Trophoblast cell (in vitro differentiated cells and primary cell): Measurements from ENCODE around the gene ADD2.

Experiments
- DNase-seq, 2 donors: peaks; one replicate each; pipeline ENCODE4 v3.0.0-alpha.2; 2016
- H2AFZ ChIP-seq: 2 replicates; pipeline ENCODE4 v1.6.1; 2013; ENCODE audit warnings: low read length, moderate library complexity, mild to moderate bottlenecking; ENCODE audit not compliant: insufficient read depth, poor library complexity
- H2AK5ac ChIP-seq: 2 replicates; pipeline ENCODE4 v1.6.1; 2013; ENCODE audit warnings: mild to moderate bottlenecking, low read length
- H2BK120ac ChIP-seq: 2 replicates; pipeline ENCODE4 v1.6.1; 2013; ENCODE audit warnings: low read length, mild to moderate bottlenecking, moderate library complexity; ENCODE audit not compliant: insufficient read depth, poor library complexity
- H2BK12ac ChIP-seq: 2 replicates; pipeline ENCODE4 v1.6.1; 2013; ENCODE audit warnings: mild to moderate bottlenecking, low read length, moderate library complexity
- H2BK5ac ChIP-seq: 2 replicates; pipeline ENCODE4 v1.6.1; 2013; ENCODE audit warnings: low read length, low read depth, moderate library complexity, mild to moderate bottlenecking; ENCODE audit not compliant: poor library complexity
- H3K14ac ChIP-seq: 2 replicates; pipeline ENCODE4 v1.6.1; 2013; ENCODE audit warnings: mild to moderate bottlenecking, low read length
- H3K18ac ChIP-seq: 2 replicates; pipeline ENCODE4 v1.6.1; 2013; ENCODE audit warnings: mild to moderate bottlenecking, low read length
- H3K23ac ChIP-seq: 2 replicates; pipeline ENCODE4 v1.6.1; 2013; ENCODE audit warnings: low read length
- H3K27ac ChIP-seq: 2 replicates; pipeline ENCODE4 v1.5.1; 2013; ENCODE audit warnings: low read depth, mild to moderate bottlenecking, inconsistent platforms, low read length, moderate library complexity
- H3K27me3 ChIP-seq: 2 replicates; pipeline ENCODE4 v1.6.1; 2013; ENCODE audit warnings: inconsistent platforms, mild to moderate bottlenecking, low read length, moderate library complexity; ENCODE audit not compliant: insufficient read depth
- H3K36me3 ChIP-seq, 2 experiments: 1 replicate in 1 of 2; 2 replicates in 1 of 2; pipeline ENCODE4 v1.6.1; 2013; ENCODE audit warnings: low read length in 2 of 2, mild to moderate bottlenecking in 2 of 2, moderate library complexity in 1 of 2; ENCODE audit not compliant: insufficient read depth in 2 of 2, control insufficient read depth in 1 of 2
- H3K4ac ChIP-seq: 2 replicates; pipeline ENCODE4 v1.6.1; 2013; ENCODE audit warnings: low read depth, mild to moderate bottlenecking, low read length, moderate library complexity
- H3K4me1 ChIP-seq, 2 experiments: 1 replicate in 1 of 2; 2 replicates in 1 of 2; pipeline ENCODE4 v1.6.1; 2013; ENCODE audit warnings: low read length in 2 of 2, mild to moderate bottlenecking in 2 of 2, moderate library complexity in 1 of 2; ENCODE audit not compliant: insufficient read depth in 2 of 2, control insufficient read depth in 1 of 2
- H3K4me2 ChIP-seq: 2 replicates; pipeline ENCODE4 v1.6.1; 2013; ENCODE audit warnings: inconsistent platforms, mild to moderate bottlenecking, low read length, moderate library complexity
- H3K4me3 ChIP-seq: 2 replicates; pipeline ENCODE4 v1.5.1; 2013; ENCODE audit warnings: mild to moderate bottlenecking, low read depth, low read length, inconsistent platforms
- H3K79me1 ChIP-seq: one replicate; pipeline ENCODE4 v1.6.1; 2013; ENCODE audit warnings: low read length
- H3K79me2 ChIP-seq: 2 replicates; pipeline ENCODE4 v1.6.1; 2013; ENCODE audit warnings: low read length, mild to moderate bottlenecking; ENCODE audit not compliant: control insufficient read depth, insufficient read depth, poor library complexity
- H3K9ac ChIP-seq: 2 replicates; pipeline ENCODE4 v1.6.1; 2013; ENCODE audit warnings: mild to moderate bottlenecking, low read length
- H3K9me3 ChIP-seq: 2 replicates; pipeline ENCODE4 v1.6.1; 2013; ENCODE audit warnings: low read depth, mild to moderate bottlenecking, control low read depth, inconsistent platforms, low read length; ENCODE audit not compliant: insufficient read depth
- H4K12ac ChIP-seq: 2 replicates; pipeline ENCODE4 v1.6.1; 2013; ENCODE audit warnings: low read depth, mild to moderate bottlenecking, low read length, moderate library complexity
- H4K8ac ChIP-seq: 2 replicates; pipeline ENCODE4 v1.6.1; 2013; ENCODE audit warnings: low read depth, mild to moderate bottlenecking, low read length, moderate library complexity
- H4K91ac ChIP-seq: one replicate; pipeline ENCODE4 v1.6.1; 2013; ENCODE audit warnings: low read depth, mild to moderate bottlenecking, low read length, moderate library complexity
- WGBS: extraction: QIAGEN DNeasy Blood & Tissue Kit; methylation state at CpG from one replicate; pipeline ENCODE4 v1.1.7; 2013; ENCODE audit warnings: missing lambda C conversion rate; ENCODE audit not compliant: insufficient read length, insufficient coverage; ENCODE audit errors: extremely low coverage; 5-methylcytosine and 5-hydroxymethylcytosine counted together

ADD2 gene

GRCh38 chr2:70715071-70715985 lies 52.7 kb downstream of the ADD2 start:
- Histone ChIP-seq H2BK5ac (no peak overlapping the region), H3K79me2 (no peaks in the 10 kb centered on the region), H3K27me3 (no peaks in the 10 kb centered on the region), H3K79me1 (no peaks in the 10 kb centered on the region), H3K4me3 (no peak overlapping the region), H2BK12ac (no peak overlapping the region), H3K18ac (no peak overlapping the region), H4K91ac (no peak overlapping the region), H3K4ac (no peak overlapping the region), H3K4me2 (no peak overlapping the region), H3K36me3 (no peaks in the 10 kb centered on the region), H2AFZ (no peak overlapping the region), H3K4me1 (no peaks in the 10 kb centered on the region), H3K14ac (no peak overlapping the region), H3K9me3 (no peaks in the 10 kb centered on the region), H2BK120ac (no peak overlapping the region), H3K27ac (no peak overlapping the region), H4K8ac (no peak overlapping the region), H4K12ac (no peak overlapping the region), H2AK5ac (no peak overlapping the region), H3K23ac (no peak overlapping the region), H3K9ac (no peak overlapping the region)
- no peak for DNase-seq
- WGBS = no CpG with 5 or more reads among the region's 7 CpGs

DNA sequence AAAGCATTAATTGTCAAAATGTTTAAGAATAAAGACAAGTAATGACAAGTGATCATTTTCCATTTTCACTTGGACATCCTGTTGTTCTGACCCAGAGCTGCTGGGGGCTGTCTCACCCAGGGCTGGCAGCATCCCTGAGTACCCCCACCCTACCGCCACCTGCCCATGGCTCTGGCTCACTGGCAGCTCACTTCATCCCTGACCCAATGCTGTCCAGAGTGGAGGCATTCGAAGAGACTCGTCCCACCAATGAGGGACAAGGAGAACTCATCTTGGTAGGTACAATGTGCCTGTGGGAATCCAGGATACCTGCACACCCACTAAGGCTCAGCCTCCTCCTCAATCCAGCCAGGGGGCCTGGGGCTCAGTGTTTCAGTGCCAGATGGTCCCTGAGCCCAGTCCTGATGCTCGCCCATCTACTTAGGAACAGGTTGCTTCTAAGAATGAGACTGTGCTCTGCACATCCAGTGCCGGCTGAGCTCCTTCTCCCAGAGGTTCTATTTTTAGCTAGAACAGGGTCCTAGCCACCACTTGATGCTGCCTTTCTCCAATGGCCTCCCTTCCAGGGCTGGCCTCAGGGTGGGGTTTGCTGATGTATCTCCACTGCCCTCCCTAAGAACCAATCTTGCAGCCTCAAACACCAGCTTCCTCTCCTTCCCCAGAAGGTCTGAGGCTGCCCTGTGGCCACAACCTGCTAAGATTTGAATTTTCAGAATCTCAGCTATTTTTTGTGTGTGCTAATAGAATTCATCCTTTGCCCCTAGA lies 53.7 kb downstream of the ADD2 start:
- no peak overlapping the region for H3K23ac ChIP-seq
- H3K36me3 ChIP-seq = no peaks in the 10 kb centered on the region
- no peak overlapping the region for H2BK120ac ChIP-seq
- no peak overlapping the region for H3K4ac ChIP-seq
- no CpG with 5 or more reads among the region's 5 CpGs for WGBS
- no peak overlapping the region for H4K12ac ChIP-seq
- H3K9me3 ChIP-seq = no peaks in the 10 kb centered on the region
- no peaks in the 10 kb centered on the region for H3K79me2 ChIP-seq
- no peak overlapping the region for H4K91ac ChIP-seq
- no peak overlapping the region for H4K8ac ChIP-seq
- H3K27ac ChIP-seq = no peak overlapping the region
- H3K9ac ChIP-seq = no peak overlapping the region
- no peak overlapping the region for H3K14ac ChIP-seq
- no peak overlapping the region for H3K18ac ChIP-seq
- H3K4me3 ChIP-seq = no peak overlapping the region
- no peak overlapping the region for H2AK5ac ChIP-seq
- no peak overlapping the region for H2BK12ac ChIP-seq
- H3K79me1 ChIP-seq = no peaks in the 10 kb centered on the region
- no peak overlapping the region for H3K4me2 ChIP-seq
- DNase-seq = no peak
- no peak overlapping the region for H2BK5ac ChIP-seq
- no peak overlapping the region for H2AFZ ChIP-seq
- H3K4me1 ChIP-seq = no peaks in the 10 kb centered on the region
- H3K27me3 ChIP-seq = no peaks in the 10 kb centered on the region

DNA sequence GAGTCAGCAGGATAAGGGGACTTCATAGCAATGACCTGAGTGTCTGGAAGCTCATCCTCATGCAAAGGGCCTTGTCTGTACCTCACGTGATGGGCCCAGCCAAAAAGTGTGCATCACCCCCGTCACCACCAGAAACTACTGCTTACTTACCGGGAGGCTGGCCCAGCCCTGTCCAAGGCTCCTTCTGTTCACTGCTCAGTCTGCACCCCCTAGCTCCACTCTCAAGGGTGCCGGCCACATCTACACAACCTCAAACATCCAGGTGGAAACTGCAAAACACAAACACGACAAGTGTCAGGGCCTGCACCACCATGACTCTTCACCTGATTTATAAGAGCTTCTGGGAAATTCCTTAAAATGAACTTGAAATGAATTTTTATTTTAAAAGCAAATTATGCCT lies 55.1 kb downstream of the ADD2 start:
- WGBS = no CpG with 5 or more reads among the region's 5 CpGs
- Histone ChIP-seq H3K79me1 (no peaks in the 10 kb centered on the region), H3K27ac (no peak overlapping the region)

GRCh38 chr2:70711191-70711590 lies 56.8 kb downstream of the ADD2 start:
- Histone ChIP-seq H2AK5ac (no peak overlapping the region), H2BK120ac (no peak overlapping the region), H3K79me2 (no peaks in the 10 kb centered on the region), H3K36me3 (no peaks in the 10 kb centered on the region), H3K9ac (no peak overlapping the region), H3K4me2 (no peak overlapping the region), H3K4me1 (peaks cover 0 to 3% of the 10 kb centered on the region in 2 experiments), H4K12ac (no peak overlapping the region), H3K4ac (no peak overlapping the region), H3K9me3 (no peaks in the 10 kb centered on the region), H3K18ac (no peak overlapping the region), H4K91ac (no peak overlapping the region), H4K8ac (no peak overlapping the region), H3K4me3 (no peak overlapping the region), H2BK12ac (no peak overlapping the region), H3K27ac (no peak overlapping the region), H3K23ac (no peak overlapping the region), H3K14ac (no peak overlapping the region), H3K79me1 (no peaks in the 10 kb centered on the region), H2AFZ (no peak overlapping the region), H3K27me3 (no peaks in the 10 kb centered on the region), H2BK5ac (no peak overlapping the region)
- no CpG with 5 or more reads among the region's 1 CpG for WGBS
- DNase-seq = no peak

More for the DNA sequence above, 55.1 kb downstream of the ADD2 start:
- Histone ChIP-seq H3K27me3 (no peaks in the 10 kb centered on the region), H3K79me2 (no peaks in the 10 kb centered on the region), H2AK5ac (no peak overlapping the region), H3K36me3 (no peaks in the 10 kb centered on the region), H3K4me2 (no peak overlapping the region), H3K4ac (no peak overlapping the region), H3K23ac (no peak overlapping the region), H2AFZ (no peak overlapping the region), H3K4me1 (peaks cover 0 to under 1% of the 10 kb centered on the region in 2 experiments), H4K8ac (no peak overlapping the region), H2BK120ac (no peak overlapping the region), H3K18ac (no peak overlapping the region), H4K12ac (no peak overlapping the region), H3K9ac (no peak overlapping the region), H3K14ac (no peak overlapping the region), H2BK5ac (no peak overlapping the region), H3K9me3 (no peaks in the 10 kb centered on the region), H3K4me3 (no peak overlapping the region), H2BK12ac (no peak overlapping the region), H4K91ac (no peak overlapping the region)
- no peak for DNase-seq
